SU-DHL-6 (cell line): ENCODE data around the gene ENTREP3.

Source experiments
- CTCF ChIP-seq: fragments of 200-600 bp; sonication (generic); IDR thresholded peaks from one replicate; pipeline ENCODE4 v1.5.1; 2017; ENCODE audit warnings: antibody characterized with exemption, mild to moderate bottlenecking, low read length, moderate library complexity; ENCODE audit not compliant: insufficient read depth, poor library complexity, severe bottlenecking
- EZH2phosphoT487 ChIP-seq: fragments of 200-600 bp; sonication (generic), shearing (Covaris generic); conservative IDR thresholded peaks from 2 replicates; pipeline ENCODE4 v1.6.1; 2018; ENCODE audit warnings: mild to moderate bottlenecking, antibody characterized with exemption, low read length, moderate library complexity, mixed read lengths

DNA sequence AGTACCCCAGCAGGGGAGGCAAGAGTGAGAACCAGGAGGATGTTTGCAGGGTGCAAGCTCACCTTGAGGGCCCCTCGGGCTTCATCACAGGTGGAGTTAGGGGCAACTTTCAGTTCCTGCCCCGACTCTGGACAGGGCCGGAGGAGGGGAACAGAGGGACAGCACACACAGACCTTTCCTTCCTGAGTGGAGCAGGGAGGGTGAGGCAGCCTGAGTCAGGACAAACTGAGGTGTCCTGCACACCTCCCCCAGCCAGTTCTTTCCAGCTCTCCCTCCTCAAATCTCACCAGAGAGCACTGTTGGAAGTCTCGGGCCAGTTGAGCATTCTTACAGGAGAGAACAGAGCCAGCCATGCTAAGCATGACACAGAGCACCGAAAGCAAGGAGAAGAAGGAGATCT lies 1.5 kb downstream of the ENTREP3 start:
- TF ChIP-seq CTCF = no peak
- TF ChIP-seq EZH2phosphoT487 = no peak
